GM18907 (cell line): ENCODE data around the gene KRTAP5-2.
A peak's percentile ranks its signal among the peaks of the same experiment; 100 is the strongest.
"Not testable (repeated sequence)": the region's sequence is repeated elsewhere in the genome, so short reads cannot be mapped to it uniquely, and the experiment has no call there.

Experiments
- ATAC-seq: cut with Tn5 transposase; IDR thresholded peaks from one replicate; pipeline ENCODE4 v1.9.1; 2021; ENCODE audit warnings: mild to moderate bottlenecking, moderate library complexity; ENCODE audit not compliant: unreplicated experiment

The KRTAP5-2 gene

DNA sequence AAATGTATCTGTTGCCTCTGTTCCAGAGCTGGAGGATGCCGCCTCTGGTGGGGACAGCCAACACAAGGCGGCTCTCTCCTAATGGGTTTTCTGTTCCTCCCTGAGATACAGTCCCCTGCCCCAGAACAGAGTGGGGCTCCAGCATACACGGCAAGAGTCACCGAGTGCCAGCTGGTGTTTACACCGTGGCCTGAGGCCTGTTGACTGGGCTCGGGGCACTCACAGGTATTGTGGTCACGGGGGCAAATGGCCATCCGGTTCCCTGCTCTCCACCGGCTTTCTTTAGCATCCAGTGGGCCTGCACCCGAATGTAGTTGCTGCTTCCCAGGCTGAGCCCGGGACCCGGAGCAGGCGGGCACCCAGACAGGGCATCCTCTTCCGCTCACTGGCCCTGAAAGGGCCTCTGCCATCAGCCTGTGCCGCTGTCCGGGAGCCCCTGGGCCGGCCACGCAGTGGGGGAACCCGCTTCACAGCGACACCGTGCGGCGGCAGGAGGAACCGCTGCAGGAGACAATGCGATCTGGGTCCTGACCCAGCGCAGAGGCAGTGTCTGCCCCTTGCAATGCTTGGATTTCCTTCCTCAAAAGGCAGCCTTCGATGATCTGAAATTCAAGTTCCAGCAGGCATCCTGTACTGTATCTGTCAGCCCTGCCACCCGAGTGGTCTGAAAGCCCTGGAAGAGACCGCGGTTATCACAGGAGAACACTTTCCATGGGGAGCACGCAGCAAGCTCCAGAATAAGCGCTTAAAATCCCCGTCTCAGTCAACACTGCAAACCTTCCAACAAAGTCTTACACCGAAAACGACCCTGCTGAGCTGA, 30.6 kb upstream of the KRTAP5-2 start:
- ATAC-seq, result no peak

GRCh38 chr11:1625541-1625940, 27.4 kb upstream of the KRTAP5-2 start:
- ATAC-seq, result no peak

DNA sequence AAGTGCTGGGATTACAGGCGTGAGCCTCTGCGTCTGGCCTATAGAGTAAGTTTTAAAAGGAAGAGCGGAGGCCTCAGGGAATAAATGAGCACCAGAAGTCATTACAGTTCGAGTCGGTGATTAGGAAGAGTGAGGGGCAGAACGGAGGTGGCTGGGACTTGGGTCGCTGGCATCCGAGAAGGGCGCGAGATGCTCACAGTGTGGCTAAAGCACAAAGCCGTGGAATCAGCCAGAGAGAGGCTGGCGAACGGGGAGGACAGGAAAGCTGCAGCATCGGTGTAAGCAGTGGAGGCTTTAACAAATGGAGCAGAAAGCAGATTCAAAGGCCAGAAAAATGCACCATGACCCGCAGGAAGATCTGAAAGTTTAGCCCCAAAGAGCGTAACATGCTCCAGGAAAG, 26.5 kb upstream of the KRTAP5-2 start:
- no peak for ATAC-seq

- no peak for ATAC-seq
Observed at GRCh38 chr11:1623716-1624115, 25.6 kb upstream of the KRTAP5-2 start.

DNA sequence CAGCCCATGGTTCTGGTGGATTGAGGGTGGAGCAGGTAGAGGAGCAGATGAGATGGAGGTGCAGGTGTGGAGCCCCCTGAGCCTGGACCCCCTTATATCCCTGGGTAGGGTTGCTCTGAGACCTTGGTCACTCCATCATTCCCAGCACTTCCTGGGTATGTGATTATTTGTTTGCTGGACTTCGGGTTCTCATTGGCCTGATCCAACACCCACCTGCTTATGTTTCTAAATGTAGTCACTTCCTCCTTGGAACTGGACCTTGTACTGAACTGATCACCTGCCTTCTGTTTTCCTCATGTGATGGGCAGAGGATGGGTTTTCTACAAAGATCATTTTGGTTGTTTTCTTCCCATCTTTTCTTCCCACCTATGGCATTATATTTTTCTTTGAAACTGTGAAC, 24.0 kb upstream of the KRTAP5-2 start, which contains the start of gene KRTAP5-4:
Gene KRTAP5-4 (minus strand): TSS at position 53 of the 400 bp plus-strand sequence. CDS start 45 bp downstream, at position 8.
- ATAC-seq, result no peak

- ATAC-seq, result no peak
Observed at GRCh38 chr11:1619449-1619848, 21.4 kb upstream of the KRTAP5-2 start.

DNA sequence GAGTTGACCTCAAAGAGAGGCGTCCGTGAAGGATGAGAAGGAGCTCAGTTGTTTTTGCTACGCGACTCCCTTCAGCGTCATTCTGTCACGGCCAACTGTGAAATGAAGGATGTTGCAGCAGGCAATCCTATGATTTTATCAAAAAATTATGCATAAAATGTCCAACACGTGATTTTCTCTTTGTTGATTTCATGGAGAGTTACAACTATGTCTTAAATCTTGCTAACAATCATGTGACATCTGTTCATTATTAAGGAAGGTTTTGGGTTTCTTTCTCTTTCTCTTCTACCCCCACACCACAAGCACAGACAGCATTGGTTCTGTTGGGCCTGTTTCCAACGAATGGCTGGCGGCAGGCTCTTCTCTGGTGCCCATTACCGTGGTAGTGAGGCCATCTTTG, 20.1 kb upstream of the KRTAP5-2 start:
- no peak for ATAC-seq

- ATAC-seq, result no peak
Observed at GRCh38 chr11:1608363-1608762, 10.3 kb upstream of the KRTAP5-2 start, which contains the start of gene KRTAP5-3. Gene KRTAP5-3 (minus strand): TSS chr11:1608463. CDS start chr11:1608385, 78 bp downstream.

DNA sequence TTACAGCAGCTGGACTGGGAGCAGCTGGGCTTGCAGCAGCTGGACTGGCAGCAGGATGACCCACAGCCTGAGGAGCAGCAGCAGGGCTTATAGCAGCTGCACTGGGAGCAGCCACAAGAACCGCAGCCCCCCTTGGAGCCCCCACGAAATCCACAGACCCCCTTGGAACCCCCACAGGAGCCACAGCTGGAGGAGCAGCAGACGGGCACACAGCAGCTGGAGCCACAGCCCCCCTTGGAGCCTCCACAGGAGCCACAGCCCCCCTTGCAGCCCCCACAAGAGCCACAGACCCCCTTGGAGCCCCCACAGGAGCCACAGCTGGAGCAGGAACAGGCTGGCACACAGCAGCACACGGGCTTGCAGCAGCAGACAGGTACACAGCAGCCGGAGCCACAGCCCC, 9.8 kb upstream of the KRTAP5-2 start:
- ATAC-seq, result not testable (repeated sequence)

DNA sequence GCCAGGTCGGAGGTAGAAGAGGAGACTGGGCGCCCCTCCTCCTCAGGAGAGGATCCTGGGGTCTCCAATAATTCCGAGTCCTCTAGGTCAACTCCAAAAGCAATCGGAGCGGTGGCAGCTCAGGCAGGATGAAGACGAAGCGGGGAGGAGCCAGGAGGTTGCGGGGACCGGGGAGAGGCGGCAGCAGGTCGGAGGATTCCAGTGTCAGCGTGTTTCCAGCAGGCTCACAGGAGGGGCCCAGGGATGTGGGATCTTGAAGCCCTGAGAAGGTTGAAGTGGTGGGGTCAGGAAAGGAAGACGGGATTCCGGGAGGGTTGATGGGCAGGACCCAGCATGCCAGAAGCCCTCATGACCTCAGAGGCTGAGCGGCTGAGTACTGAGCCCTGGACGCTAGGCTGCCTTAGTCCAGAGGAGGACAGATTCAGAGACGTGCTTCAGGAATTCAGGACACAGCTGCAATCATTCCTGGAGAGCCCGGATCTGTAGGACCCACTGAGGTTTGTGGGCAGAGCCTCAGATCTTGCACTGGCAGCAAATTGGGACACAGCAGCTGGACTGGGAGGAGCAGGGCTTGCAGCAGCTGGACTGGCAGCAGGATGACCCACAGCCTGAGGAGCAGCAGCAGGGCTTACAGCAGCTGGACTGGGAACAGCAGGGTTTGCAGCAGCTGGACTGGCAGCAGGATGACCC, 9.2 kb upstream of the KRTAP5-2 start:
- ATAC-seq, result not testable (repeated sequence)

- ATAC-seq, result peak; percentile 86
Observed at GRCh38 chr11:1605923-1606322, 7.8 kb upstream of the KRTAP5-2 start.

GRCh38 chr11:1604711-1605110, 6.6 kb upstream of the KRTAP5-2 start:
- ATAC-seq, result no peak

- no peak for ATAC-seq
Observed at GRCh38 chr11:1604181-1604580, 6.1 kb upstream of the KRTAP5-2 start.

DNA sequence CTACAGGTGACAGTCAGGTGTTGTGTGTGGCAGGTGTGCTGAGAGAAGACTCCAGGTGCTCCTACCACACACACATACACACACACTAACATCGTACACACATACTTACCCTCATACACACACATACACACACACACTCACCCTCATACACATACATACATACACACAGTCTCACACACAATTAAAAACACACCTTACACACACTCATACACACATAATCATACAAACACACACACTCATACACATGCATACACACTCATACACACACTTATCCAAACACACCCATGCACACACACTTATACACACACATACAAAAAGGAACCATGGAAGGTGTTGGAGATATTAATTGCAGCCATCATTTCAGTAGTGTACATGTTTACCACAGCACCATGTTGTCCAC, 5.5 kb upstream of the KRTAP5-2 start:
- no peak for ATAC-seq

- ATAC-seq, result not testable (repeated sequence)
Observed at GRCh38 chr11:1601663-1602062, 3.6 kb upstream of the KRTAP5-2 start.

GRCh38 chr11:1600626-1601025, 2.5 kb upstream of the KRTAP5-2 start:
- no peak for ATAC-seq

- ATAC-seq, result no peak
Observed at GRCh38 chr11:1598816-1599215, 722 bp upstream of the KRTAP5-2 start.

- not testable (repeated sequence) for ATAC-seq
Observed at GRCh38 chr11:1598406-1598805, 312 bp upstream of the KRTAP5-2 start.

- ATAC-seq, result no peak
Observed at GRCh38 chr11:1597331-1597993, 632 bp downstream of the KRTAP5-2 start.

GRCh38 chr11:1596576-1597121, 1.4 kb downstream of the KRTAP5-2 start:
- ATAC-seq, result not testable (repeated sequence)

GRCh38 chr11:1595994-1596575, 2.0 kb downstream of the KRTAP5-2 start:
- not testable (repeated sequence) for ATAC-seq
